SK-N-SH (cell line): ENCODE data around the gene NT5DC2. TPM values are rescaled to one million over a fixed set of nuclear protein-coding genes. Genes with fewer than 3 reads are reported as not detected.

Source experiments
- CTCF ChIA-PET: fragments of 300-600, 350-600 bp; formaldehyde crosslinking; extraction: SDS; loops from one replicate; lab custom pipeline; 2021; lab: Yijun Ruan, JAX
- POLR2A ChIA-PET: fragments of 350-600 bp; sonication (Branson Sonifier 250); formaldehyde crosslinking; extraction: SDS; loops from one replicate; lab custom pipeline; 2020; ENCODE audit warnings: antibody characterized with exemption, inconsistent platforms; lab: Yijun Ruan, JAX
- DNase-seq: peaks from one replicate; pipeline ENCODE4 v3.0.0; 2012
- H2AFZ ChIP-seq: fragments of 200-600 bp; sonication (generic); 2 replicates; pipeline ENCODE4 v1.8.1; 2016; ENCODE audit warnings: antibody characterized with exemption, mild to moderate bottlenecking, low read depth
- H3F3A ChIP-seq: fragments of 200-600 bp; sonication (generic); replicated peaks from 2 replicates; pipeline ENCODE3; 2016; ENCODE audit warnings: antibody characterized with exemption, mild to moderate bottlenecking; ENCODE audit not compliant: insufficient read depth
- H3K27ac ChIP-seq, 2 experiments: fragments of 200-500 bp in 1 of 2; fragments of 200-600 bp in 1 of 2; sonication (Bioruptor generic) in 1 of 2; sonication (generic), shearing (Covaris generic) in 1 of 2; 2 replicates each; pipeline versions ENCODE4 v1.5.1 to v1.6.1; 2014 to 2016; ENCODE audit warnings: low read depth in 2 of 2, inconsistent platforms in 1 of 2, low read length in 1 of 2, mild to moderate bottlenecking in 1 of 2, mixed read lengths in 1 of 2
- H3K27me3 ChIP-seq: fragments of 200-600 bp; sonication (generic), shearing (Covaris generic); 2 replicates; pipeline ENCODE4 v1.6.1; 2016; ENCODE audit warnings: mixed run types; ENCODE audit not compliant: insufficient read depth
- H3K36me3 ChIP-seq, 2 experiments: fragments of 200-500 bp in 1 of 2; fragments of 200-600 bp in 1 of 2; sonication (Bioruptor generic) in 1 of 2; sonication (generic) in 1 of 2; replicated peaks in 1 of 2; 2 replicates each; pipeline versions ENCODE3 to v1.5.1; 2014 to 2016; ENCODE audit warnings: low read length in 1 of 2, mild to moderate bottlenecking in 1 of 2; ENCODE audit not compliant: insufficient read depth in 2 of 2, control insufficient read depth in 1 of 2
- H3K4me1 ChIP-seq, 2 experiments: fragments of 200-500 bp in 1 of 2; fragments of 200-600 bp in 1 of 2; sonication (Bioruptor generic) in 1 of 2; sonication (generic), shearing (Covaris generic) in 1 of 2; 2 replicates each; pipeline versions ENCODE4 v1.5.1 to v1.6.1; 2014 to 2016; ENCODE audit warnings: low read depth in 1 of 2, low read length in 1 of 2, mixed run types in 1 of 2; ENCODE audit not compliant: insufficient read depth in 2 of 2, control insufficient read depth in 1 of 2
- H3K4me2 ChIP-seq: fragments of 200-600 bp; sonication (generic), shearing (Covaris generic); 2 replicates; pipeline ENCODE4 v1.6.1; 2017; ENCODE audit warnings: mixed run types
- H3K4me3 ChIP-seq, 2 experiments: fragments of 200-500 bp in 1 of 2; fragments of 200-600 bp in 1 of 2; sonication (Bioruptor generic) in 1 of 2; sonication (generic), shearing (Covaris generic) in 1 of 2; 2 replicates each; pipeline versions ENCODE4 v1.5.1 to v1.8.1; 2014 to 2016; ENCODE audit warnings: low read depth in 2 of 2, inconsistent platforms in 1 of 2, low read length in 1 of 2, mild to moderate bottlenecking in 1 of 2, mixed read lengths in 1 of 2, moderate library complexity in 1 of 2
- H3K79me2 ChIP-seq: fragments of 200-600 bp; sonication (generic); 2 replicates; pipeline ENCODE4 v1.8.1; 2017; ENCODE audit warnings: mild to moderate bottlenecking; ENCODE audit not compliant: insufficient read depth
- H3K9ac ChIP-seq: fragments of 200-600 bp; sonication (generic); 2 replicates; pipeline ENCODE4 v1.6.1; 2017; ENCODE audit warnings: mixed run types
- H3K9me2 ChIP-seq: fragments of 200-600 bp; sonication (generic); 2 replicates; pipeline ENCODE4 v1.6.1; 2017; ENCODE audit warnings: mixed run types
- H3K9me3 ChIP-seq: fragments of 200-600 bp; sonication (generic); 2 replicates; pipeline ENCODE4 v1.6.1; 2017; ENCODE audit warnings: mixed run types, mild to moderate bottlenecking, moderate library complexity
- H4K20me1 ChIP-seq: fragments of 200-600 bp; sonication (generic); 2 replicates; pipeline ENCODE4 v1.6.1; 2017; ENCODE audit warnings: mild to moderate bottlenecking, mixed run types; ENCODE audit not compliant: insufficient read depth
- CHD2 ChIP-seq: fragments of 150-350 bp; IDR thresholded peaks from 2 replicates; pipeline ENCODE4 v1.6.1; 2018; ENCODE audit warnings: low read length; ENCODE audit not compliant: partially characterized antibody
- ELF1 ChIP-seq: IDR thresholded peaks from 2 replicates; pipeline ENCODE4 v1.4.0; 2012
- GATA2 ChIP-seq: sonication (generic); formaldehyde crosslinking; IDR thresholded peaks from 2 replicates; pipeline ENCODE4 v1.5.0; 2020; ENCODE audit warnings: mild to moderate bottlenecking, missing genetic modification reagents
- JUND ChIP-seq: IDR thresholded peaks from 2 replicates; pipeline ENCODE4 v1.4.0; 2012
- MEF2A ChIP-seq: IDR thresholded peaks from 2 replicates; pipeline ENCODE4 v1.4.0; 2012; ENCODE audit warnings: low read depth, borderline replicate concordance
- MXI1 ChIP-seq: IDR thresholded peaks from 2 replicates; pipeline ENCODE4 v1.6.1; 2012; ENCODE audit warnings: mild to moderate bottlenecking, low read depth, low read length, improper control_type of control experiment
- NFIC ChIP-seq: IDR thresholded peaks from 2 replicates; pipeline ENCODE4 v1.4.0; 2012; ENCODE audit warnings: borderline replicate concordance
- NRF1 ChIP-seq: IDR thresholded peaks from 2 replicates; pipeline ENCODE4 v1.6.1; 2012; ENCODE audit warnings: low read depth, mild to moderate bottlenecking, low read length
- RAD21 ChIP-seq: IDR thresholded peaks from 2 replicates; pipeline ENCODE4 v1.6.1; 2012; ENCODE audit warnings: mild to moderate bottlenecking, low read length
- REST ChIP-seq: IDR thresholded peaks from 2 replicates; pipeline ENCODE4 v1.6.1; 2012; ENCODE audit warnings: mild to moderate bottlenecking, low read depth, low read length, moderate library complexity
- RFX5 ChIP-seq: IDR thresholded peaks from 2 replicates; pipeline ENCODE4 v1.6.1; 2012; ENCODE audit warnings: mild to moderate bottlenecking, improper control_type of control experiment, low read length
- SMC3 ChIP-seq: IDR thresholded peaks from 2 replicates; pipeline ENCODE4 v1.6.1; 2012; ENCODE audit warnings: low read depth, low read length, improper control_type of control experiment
- TCF12 ChIP-seq: IDR thresholded peaks from 2 replicates; pipeline ENCODE4 v1.4.0; 2012
- TEAD4 ChIP-seq: IDR thresholded peaks from 2 replicates; pipeline ENCODE4 v1.4.0; 2012; ENCODE audit warnings: mild to moderate bottlenecking, borderline replicate concordance; ENCODE audit not compliant: insufficient read depth
- USF2 ChIP-seq: fragments of 150-350 bp; IDR thresholded peaks from 2 replicates; pipeline ENCODE4 v1.6.1; 2017; ENCODE audit warnings: antibody characterized with exemption, low read length, low read depth, borderline replicate concordance
- YY1 ChIP-seq: IDR thresholded peaks from 2 replicates; pipeline ENCODE4 v1.4.0; 2012; ENCODE audit warnings: low read depth, mild to moderate bottlenecking
- WGBS: methylation state at CpG from one replicate; pipeline ENCODE4 v1.1.6; 2017; ENCODE audit warnings: low lambda C conversion rate; 5-methylcytosine and 5-hydroxymethylcytosine counted together
- polyA plus RNA-seq, 3 experiments: library from polyadenylated mRNA; depleted of rRNA; stranded (reverse); fragments of >200 nt; gene quantifications; 2 replicates each; pipeline ENCODE4 v1.2.3, GENCODE V29; 2012
- TF ChIP-seq, protein P1 (sequence below): fragments of 150-350 bp; IDR thresholded peaks from 2 replicates; pipeline ENCODE4 v1.6.1; 2016; ENCODE audit warnings: mild to moderate bottlenecking, low read depth, low read length

The NT5DC2 gene
- polyA plus RNA-seq, 1 of the 3 experiments (the other 2 are of a cell fraction), result 113 TPM

GRCh38 chr3:52492059-52492458 is 41.6 kb downstream of the NT5DC2 start (continued):
- no peak for TF ChIP-seq NRF1
- no peak for TF ChIP-seq JUND

DNA sequence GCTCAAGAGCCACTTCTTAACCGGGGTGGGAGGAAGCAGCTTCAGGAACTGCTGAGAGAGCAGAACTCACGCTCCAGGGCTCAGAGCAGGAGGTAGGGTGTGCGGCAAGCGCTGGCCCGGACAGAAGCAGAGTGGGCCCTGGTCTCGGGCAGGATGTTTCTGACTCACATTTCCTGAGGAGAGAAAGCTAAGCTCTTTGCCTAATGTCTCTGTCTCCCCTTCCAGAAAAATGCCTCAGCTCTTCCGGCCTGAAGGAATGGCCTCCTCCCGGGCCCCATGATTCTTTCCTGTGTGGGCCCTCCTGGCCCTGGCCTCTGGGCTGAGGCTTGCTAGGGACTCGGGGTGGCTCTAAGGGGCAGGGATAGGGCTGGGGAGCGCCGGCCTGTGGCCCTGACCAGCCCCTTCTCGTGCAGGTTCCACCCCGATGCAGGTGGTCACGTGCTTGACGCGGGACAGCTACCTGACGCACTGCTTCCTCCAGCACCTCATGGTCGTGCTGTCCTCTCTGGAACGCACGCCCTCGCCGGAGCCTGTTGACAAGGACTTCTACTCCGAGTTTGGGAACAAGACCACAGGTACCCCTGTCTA is 42.6 kb downstream of the NT5DC2 start:
- peaks cover 3 to 9% of the 10 kb centered on the region in 2 experiments; a peak in 2 of 4 replicates for H3K4me1 ChIP-seq
- no peaks in the 10 kb centered on the region for H3K27me3 ChIP-seq
- peak overlapping the region in 1 of 2 experiments; percentile 55; a peak in 3 of 4 replicates for H3K27ac ChIP-seq
- H3K4me2 ChIP-seq, result peak overlapping the region; percentile 17; the same call in 1 of the 2 replicates
- no peaks in the 10 kb centered on the region for H3K9me2 ChIP-seq
- ChIA-PET CTCF (interaction anchor here (0.8 to 4.6 kb wide), 4 partner anchors 9 to 45 kb away, joined by 3 to 24 read pairs (median 3); no protein-coding TSS in a partner anchor), POLR2A (no interaction called here)
- H3K9ac ChIP-seq, result no peak overlapping the region
- no peak for TF ChIP-seq MEF2A
- TF ChIP-seq TEAD4, result no peak
- TF ChIP-seq RAD21, result no peak
- TF ChIP-seq GATA2 (CRISPR knock-in tag), result no peak
- TF ChIP-seq CHD2, result no peak
- no peak for TF ChIP-seq USF2
- TF ChIP-seq NRF1, result no peak
- TF ChIP-seq JUND, result no peak
- TF ChIP-seq YY1, result no peak
- no peak for TF ChIP-seq TCF12
- TF ChIP-seq MXI1, result no peak
- no peak for TF ChIP-seq SMC3
- H3K36me3 ChIP-seq, result peaks cover 4 to 53% of the 10 kb centered on the region in 2 experiments
- no peaks in the 10 kb centered on the region for H3K9me3 ChIP-seq
- H3K4me3 ChIP-seq, result no peak overlapping the region
- H3K79me2 ChIP-seq, result no peaks in the 10 kb centered on the region
- H2AFZ ChIP-seq, result no peak overlapping the region
- WGBS, result 83% methylated on average over 17 of the region's 23 CpGs
- no peaks in the 10 kb centered on the region for H3F3A ChIP-seq
- DNase-seq, result no peak
- H4K20me1 ChIP-seq, result no peaks in the 10 kb centered on the region

GRCh38 chr3:52490035-52490938 is 43.4 kb downstream of the NT5DC2 start:
- Histone ChIP-seq H3K36me3 (peaks cover 10 to 57% of the 10 kb centered on the region in 2 experiments), H3K9me3 (no peaks in the 10 kb centered on the region), H3K4me1 (peaks cover 3% of the 10 kb centered on the region in 2 experiments; a peak in 2 of 4 replicates), H3K27me3 (no peaks in the 10 kb centered on the region), H4K20me1 (no peaks in the 10 kb centered on the region), H3F3A (no peaks in the 10 kb centered on the region), H3K4me2 (no peak overlapping the region), H3K4me3 (no peak overlapping the region), H3K9me2 (no peaks in the 10 kb centered on the region), H3K27ac (peak overlapping the region in 1 of 2 experiments; percentile 55; a peak in 3 of 4 replicates), H2AFZ (no peak overlapping the region), H3K79me2 (no peaks in the 10 kb centered on the region), H3K9ac (no peak overlapping the region)
- WGBS, result 96% methylated on average over 13 of the region's 22 CpGs
- no peak for DNase-seq
- CTCF ChIA-PET, result interaction anchor here (0.8 to 4.6 kb wide), 6 partner anchors 8 to 45 kb away, joined by 3 to 24 read pairs (median 3); no protein-coding TSS in a partner anchor
- POLR2A ChIA-PET, result interaction anchor here (1.6 to 2.3 kb wide), 2 partner anchors 8 to 10 kb away, joined by 5 to 8 read pairs; no protein-coding TSS in a partner anchor
- TF ChIP-seq ELF1, result no peak
- TF ChIP-seq JUND, result no peak
- TF ChIP-seq, protein P1, sequence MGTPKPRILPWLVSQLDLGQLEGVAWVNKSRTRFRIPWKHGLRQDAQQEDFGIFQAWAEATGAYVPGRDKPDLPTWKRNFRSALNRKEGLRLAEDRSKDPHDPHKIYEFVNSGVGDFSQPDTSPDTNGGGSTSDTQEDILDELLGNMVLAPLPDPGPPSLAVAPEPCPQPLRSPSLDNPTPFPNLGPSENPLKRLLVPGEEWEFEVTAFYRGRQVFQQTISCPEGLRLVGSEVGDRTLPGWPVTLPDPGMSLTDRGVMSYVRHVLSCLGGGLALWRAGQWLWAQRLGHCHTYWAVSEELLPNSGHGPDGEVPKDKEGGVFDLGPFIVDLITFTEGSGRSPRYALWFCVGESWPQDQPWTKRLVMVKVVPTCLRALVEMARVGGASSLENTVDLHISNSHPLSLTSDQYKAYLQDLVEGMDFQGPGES, result no peak
- TF ChIP-seq REST, result no peak
- TF ChIP-seq NFIC, result no peak
- TF ChIP-seq CHD2, result no peak
- TF ChIP-seq TCF12, result no peak
- TF ChIP-seq MEF2A, result no peak
- TF ChIP-seq RFX5, result no peak
